Fibroblast of lung (primary cell): ENCODE measurements around the gene DHRS9. TPM values are rescaled to one million over a fixed set of nuclear protein-coding genes. Genes with fewer than 3 reads are reported as not detected.
"Not testable (repeated sequence)": the region's sequence is repeated elsewhere in the genome, so short reads cannot be mapped to it uniquely, and the experiment has no call there.

Source experiments
- DNase-seq, 2 donors: peaks; one replicate each; pipeline versions ENCODE4 v3.0.0 to v3.0.0-alpha.2; 2010; ENCODE audit warnings: low read depth in 2 of 2
- H2AFZ ChIP-seq: 2 replicates; pipeline ENCODE4 v1.5.1; 2012; ENCODE audit warnings: low read length, control low read depth, inconsistent platforms
- H3K27ac ChIP-seq: 2 replicates; pipeline ENCODE4 v1.5.1; 2011; ENCODE audit warnings: low read length, control low read depth; ENCODE audit not compliant: insufficient read depth
- H3K27me3 ChIP-seq: 2 replicates; pipeline ENCODE4 v1.5.1; 2011; ENCODE audit warnings: mild to moderate bottlenecking, low read length; ENCODE audit not compliant: control insufficient read depth, insufficient read depth
- H3K36me3 ChIP-seq: 2 replicates; pipeline ENCODE4 v1.5.1; 2011; ENCODE audit warnings: low read length; ENCODE audit not compliant: control insufficient read depth, insufficient read depth
- H3K4me1 ChIP-seq: 2 replicates; pipeline ENCODE4 v1.5.1; 2011; ENCODE audit warnings: low read length; ENCODE audit not compliant: control insufficient read depth, insufficient read depth; ENCODE audit errors: extremely low read depth
- H3K4me2 ChIP-seq: 2 replicates; pipeline ENCODE4 v1.5.1; 2011; ENCODE audit warnings: low read length, control low read depth; ENCODE audit not compliant: insufficient read depth; ENCODE audit errors: extremely low read depth
- H3K4me3 ChIP-seq, 4 experiments: fragments of 200-600 bp in 1 of 4; sonication (generic) in 1 of 4; replicated peaks in 1 of 4; 2 replicates each; pipeline ENCODE4 v1.5.1; 2011 to 2016; ENCODE audit warnings: low read length in 4 of 4, low read depth in 3 of 4, mild to moderate bottlenecking in 3 of 4, control low read depth in 2 of 4, inconsistent platforms in 1 of 4, mixed read lengths in 1 of 4; ENCODE audit not compliant: insufficient read depth in 1 of 4; ENCODE audit errors: control extremely low read depth in 1 of 4
- H3K79me2 ChIP-seq: 2 replicates; pipeline ENCODE4 v1.5.1; 2012; ENCODE audit warnings: mild to moderate bottlenecking, low read length, inconsistent platforms; ENCODE audit not compliant: control insufficient read depth, insufficient read depth
- H3K9ac ChIP-seq: 2 replicates; pipeline ENCODE4 v1.5.1; 2011; ENCODE audit warnings: mild to moderate bottlenecking, low read length, control low read depth; ENCODE audit not compliant: insufficient read depth
- H3K9me3 ChIP-seq: 2 replicates; pipeline ENCODE4 v1.5.1; 2012; ENCODE audit warnings: low read depth, low read length; ENCODE audit not compliant: control insufficient read depth, insufficient read depth
- H4K20me1 ChIP-seq: 2 replicates; pipeline ENCODE4 v1.5.1; 2011; ENCODE audit warnings: low read length; ENCODE audit not compliant: control insufficient read depth, insufficient read depth; ENCODE audit errors: extremely low read depth
- EZH2 ChIP-seq: IDR thresholded peaks from 2 replicates; pipeline ENCODE4 v1.5.1; 2012; ENCODE audit warnings: low read length, control low read depth, mild to moderate bottlenecking; ENCODE audit errors: missing control alignments
- polyA plus RNA-seq, 2 donors: library from polyadenylated mRNA; depleted of rRNA in 1 of 2; stranded (reverse) in 1 of 2; unstranded in 1 of 2; fragments of >200 nt; gene quantifications; 2 replicates each; pipeline ENCODE4 v1.2.1, GENCODE V29; 2011 to 2012; ENCODE audit warnings: missing spikeins in 1 of 2
- total RNA-seq: library from RNA; depleted of rRNA; stranded (reverse); fragments of >200 nt; gene quantifications from 2 replicates; pipeline ENCODE4 v1.2.1, GENCODE V29; 2014
- TF ChIP-seq, protein P1 (sequence below), 2 donors: IDR thresholded peaks in 1 of 2; conservative IDR thresholded peaks in 1 of 2; 1 replicate in 1 of 2; 2 replicates in 1 of 2; pipeline ENCODE4 v1.5.1; 2011 to 2012; ENCODE audit warnings: low read length in 2 of 2, control low read depth in 1 of 2, inconsistent platforms in 1 of 2, low read depth in 1 of 2, mild to moderate bottlenecking in 1 of 2

The DHRS9 gene
- total and polyA plus RNA-seq, 2 donors (not counting 1 experiment from before 2014, with no cell fraction given): not detected

DNA sequence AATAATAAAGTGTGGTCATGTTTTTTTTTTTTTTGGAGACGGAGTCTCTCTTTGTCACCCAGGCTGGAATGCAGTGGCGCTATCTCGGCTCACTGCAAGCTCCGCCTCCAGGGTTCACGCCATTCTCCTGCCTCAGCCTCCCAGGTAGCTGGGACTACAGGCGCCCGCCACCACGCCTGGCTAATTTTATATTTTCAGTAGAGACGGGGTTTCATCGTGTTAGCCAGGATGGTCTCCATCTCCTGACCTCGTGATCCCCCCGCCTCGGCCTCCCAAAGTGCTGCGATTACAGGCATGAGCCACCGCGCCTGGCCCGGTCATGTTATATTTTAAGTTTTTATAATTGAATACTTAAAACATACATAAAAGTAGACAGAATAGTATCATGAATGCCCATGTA is 5.2 kb upstream of the DHRS9 start:
- not testable (repeated sequence) for H3K4me1 ChIP-seq, H3K4me2 ChIP-seq, H3K79me2 ChIP-seq, H3K9ac ChIP-seq, H3K4me3 ChIP-seq, H3K9me3 ChIP-seq, H3K27me3 ChIP-seq, H3K36me3 ChIP-seq, DNase-seq, H3K27ac ChIP-seq, H4K20me1 ChIP-seq, H2AFZ ChIP-seq

DNA sequence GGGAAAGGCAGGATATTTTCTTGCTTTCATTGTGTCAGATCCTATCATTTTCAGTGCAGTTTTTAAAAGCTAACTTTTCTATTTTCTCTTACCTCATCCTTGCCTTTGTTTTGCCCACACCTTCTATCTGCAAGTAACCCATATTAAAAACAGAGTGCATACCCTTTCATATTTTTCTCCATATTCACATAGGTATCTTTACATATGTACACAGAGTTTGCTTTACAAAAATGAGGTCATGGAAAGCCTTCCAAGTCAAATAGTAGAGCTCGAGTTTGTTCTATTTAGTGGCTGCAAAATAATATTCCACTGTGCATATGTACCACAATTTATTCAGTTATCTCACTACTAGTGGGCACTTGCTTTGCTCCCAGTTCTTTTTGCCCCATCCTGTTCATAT is 3.9 kb upstream of the DHRS9 start:
- no peak for DNase-seq
- Histone ChIP-seq H3K9ac (no peak overlapping the region), H3K27ac (no peak overlapping the region), H3K27me3 (no peaks in the 10 kb centered on the region), H3K36me3 (no peaks in the 10 kb centered on the region), H3K4me1 (no peaks in the 10 kb centered on the region), H3K9me3 (no peaks in the 10 kb centered on the region), H3K4me2 (no peak overlapping the region), H4K20me1 (no peaks in the 10 kb centered on the region), H3K79me2 (no peaks in the 10 kb centered on the region), H3K4me3 (no peak overlapping the region), H2AFZ (no peak overlapping the region)
- TF ChIP-seq, protein P1, sequence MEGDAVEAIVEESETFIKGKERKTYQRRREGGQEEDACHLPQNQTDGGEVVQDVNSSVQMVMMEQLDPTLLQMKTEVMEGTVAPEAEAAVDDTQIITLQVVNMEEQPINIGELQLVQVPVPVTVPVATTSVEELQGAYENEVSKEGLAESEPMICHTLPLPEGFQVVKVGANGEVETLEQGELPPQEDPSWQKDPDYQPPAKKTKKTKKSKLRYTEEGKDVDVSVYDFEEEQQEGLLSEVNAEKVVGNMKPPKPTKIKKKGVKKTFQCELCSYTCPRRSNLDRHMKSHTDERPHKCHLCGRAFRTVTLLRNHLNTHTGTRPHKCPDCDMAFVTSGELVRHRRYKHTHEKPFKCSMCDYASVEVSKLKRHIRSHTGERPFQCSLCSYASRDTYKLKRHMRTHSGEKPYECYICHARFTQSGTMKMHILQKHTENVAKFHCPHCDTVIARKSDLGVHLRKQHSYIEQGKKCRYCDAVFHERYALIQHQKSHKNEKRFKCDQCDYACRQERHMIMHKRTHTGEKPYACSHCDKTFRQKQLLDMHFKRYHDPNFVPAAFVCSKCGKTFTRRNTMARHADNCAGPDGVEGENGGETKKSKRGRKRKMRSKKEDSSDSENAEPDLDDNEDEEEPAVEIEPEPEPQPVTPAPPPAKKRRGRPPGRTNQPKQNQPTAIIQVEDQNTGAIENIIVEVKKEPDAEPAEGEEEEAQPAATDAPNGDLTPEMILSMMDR (conservative IDR thresholded peaks at IDR 0.05 in 1 of 2, IDR thresholded peaks at IDR 0.05 in 1 of 2; ENCODE audit: low read depth in 1 of 2, low read length in 2 of 2): no peak
- no peak for TF ChIP-seq EZH2

DNA sequence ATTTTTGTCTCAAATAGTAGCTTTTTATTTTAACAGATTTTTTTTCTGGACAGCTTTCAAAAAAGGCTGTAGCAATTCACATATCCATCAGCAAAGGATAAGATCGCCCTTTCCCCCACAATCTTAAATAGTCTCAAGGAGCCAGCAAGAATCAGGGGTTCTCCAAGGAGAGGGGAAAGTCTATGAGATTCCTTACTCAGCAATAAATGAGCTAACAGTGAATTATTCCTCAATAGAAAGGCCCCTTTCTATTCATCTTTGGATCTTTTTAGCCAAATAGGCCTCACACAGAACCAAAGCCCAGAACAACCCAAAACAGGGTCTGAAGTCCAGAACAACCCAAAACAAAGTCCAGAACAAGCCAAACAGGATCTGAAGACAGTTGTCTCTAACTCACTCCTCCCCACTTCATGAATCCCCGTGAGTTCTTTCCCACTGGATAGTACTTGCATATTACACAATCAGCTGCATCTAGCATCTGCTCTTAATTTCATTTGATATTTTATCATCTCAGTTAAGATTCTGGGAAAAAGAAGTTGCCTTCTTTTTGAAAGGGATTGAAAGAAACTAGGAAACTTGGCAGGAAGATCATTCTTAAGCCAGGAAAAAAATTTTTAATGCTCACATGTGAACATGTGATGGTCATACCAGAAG is 3.4 kb upstream of the DHRS9 start:
- no peaks in the 10 kb centered on the region for H3K27me3 ChIP-seq
- H3K9me3 ChIP-seq: no peaks in the 10 kb centered on the region
- no peaks in the 10 kb centered on the region for H3K79me2 ChIP-seq
- no peaks in the 10 kb centered on the region for H3K4me1 ChIP-seq
- no peak overlapping the region for H3K4me2 ChIP-seq
- DNase-seq: no peak
- no peak overlapping the region for H3K4me3 ChIP-seq
- no peak overlapping the region for H3K27ac ChIP-seq
- H3K9ac ChIP-seq: no peak overlapping the region
- H2AFZ ChIP-seq: no peak overlapping the region
- H4K20me1 ChIP-seq: no peaks in the 10 kb centered on the region
- H3K36me3 ChIP-seq: no peaks in the 10 kb centered on the region
- no peak for TF ChIP-seq EZH2

DNA sequence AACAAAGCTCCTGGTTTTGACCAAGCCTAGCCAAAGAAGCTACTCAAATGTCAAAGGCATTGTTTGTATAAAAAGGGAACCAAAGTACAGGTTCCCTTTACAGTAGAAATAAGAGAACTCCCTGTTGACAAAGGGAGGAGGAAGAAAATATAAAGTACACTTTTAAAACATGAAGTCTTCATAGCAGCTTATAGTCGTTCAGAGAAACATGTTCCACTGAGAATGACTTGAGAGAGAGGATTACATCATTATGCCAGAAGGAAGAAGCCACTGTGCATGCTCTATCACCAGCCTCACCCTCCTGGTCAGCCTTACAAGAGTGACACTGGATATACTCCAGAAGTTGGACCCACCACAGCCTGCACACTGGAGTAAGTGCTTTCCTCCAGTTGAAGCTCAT is 2.5 kb upstream of the DHRS9 start:
- no peak overlapping the region for H2AFZ ChIP-seq
- H3K36me3 ChIP-seq: no peaks in the 10 kb centered on the region
- no peaks in the 10 kb centered on the region for H4K20me1 ChIP-seq
- H3K4me2 ChIP-seq: no peak overlapping the region
- H3K27me3 ChIP-seq: no peaks in the 10 kb centered on the region
- no peaks in the 10 kb centered on the region for H3K79me2 ChIP-seq
- DNase-seq: no peak
- no peaks in the 10 kb centered on the region for H3K4me1 ChIP-seq
- no peaks in the 10 kb centered on the region for H3K9me3 ChIP-seq
- no peak overlapping the region for H3K9ac ChIP-seq
- no peak overlapping the region for H3K4me3 ChIP-seq
- no peak for TF ChIP-seq EZH2
- TF ChIP-seq, protein P1 (conservative IDR thresholded peaks at IDR 0.05 in 1 of 2, IDR thresholded peaks at IDR 0.05 in 1 of 2; ENCODE audit: low read depth in 1 of 2, low read length in 2 of 2): no peak
- H3K27ac ChIP-seq: no peak overlapping the region
